Transverse colon (tissue), 3 donors: ENCODE data around the gene ADCY6.

ENCODE experiments used
- POLR2A ChIP-seq: fragments of 450-650 bp; IDR thresholded peaks from one replicate; pipeline ENCODE4 v1.6.1; 2016; ENCODE audit warnings: antibody characterized with exemption, mild to moderate bottlenecking, moderate library complexity
- TF ChIP-seq, protein P1 (sequence below), 5 experiments: fragments of 200-600 bp in 3 of 5; fragments of 450-650 bp in 2 of 5; sonication (generic) in 3 of 5; IDR thresholded peaks; 1 replicate in 2 of 5; 2 replicates in 3 of 5; pipeline ENCODE4 v1.5.1; 2016 to 2017; ENCODE audit warnings: antibody characterized with exemption in 5 of 5, inconsistent platforms in 3 of 5, mild to moderate bottlenecking in 2 of 5, moderate library complexity in 1 of 5

- TF ChIP-seq, protein P1, sequence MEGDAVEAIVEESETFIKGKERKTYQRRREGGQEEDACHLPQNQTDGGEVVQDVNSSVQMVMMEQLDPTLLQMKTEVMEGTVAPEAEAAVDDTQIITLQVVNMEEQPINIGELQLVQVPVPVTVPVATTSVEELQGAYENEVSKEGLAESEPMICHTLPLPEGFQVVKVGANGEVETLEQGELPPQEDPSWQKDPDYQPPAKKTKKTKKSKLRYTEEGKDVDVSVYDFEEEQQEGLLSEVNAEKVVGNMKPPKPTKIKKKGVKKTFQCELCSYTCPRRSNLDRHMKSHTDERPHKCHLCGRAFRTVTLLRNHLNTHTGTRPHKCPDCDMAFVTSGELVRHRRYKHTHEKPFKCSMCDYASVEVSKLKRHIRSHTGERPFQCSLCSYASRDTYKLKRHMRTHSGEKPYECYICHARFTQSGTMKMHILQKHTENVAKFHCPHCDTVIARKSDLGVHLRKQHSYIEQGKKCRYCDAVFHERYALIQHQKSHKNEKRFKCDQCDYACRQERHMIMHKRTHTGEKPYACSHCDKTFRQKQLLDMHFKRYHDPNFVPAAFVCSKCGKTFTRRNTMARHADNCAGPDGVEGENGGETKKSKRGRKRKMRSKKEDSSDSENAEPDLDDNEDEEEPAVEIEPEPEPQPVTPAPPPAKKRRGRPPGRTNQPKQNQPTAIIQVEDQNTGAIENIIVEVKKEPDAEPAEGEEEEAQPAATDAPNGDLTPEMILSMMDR (IDR thresholded peaks at IDR 0.05), result no peak
- TF ChIP-seq POLR2A, result no peak
These were observed 7.0 kb downstream of the ADCY6 start for GRCh38 chr12:48781750-48782456.
